Measurements from ENCODE around the gene MMP14.
A peak's percentile ranks its signal among the peaks of the same experiment; 100 is the strongest.

- TF ChIP-seq JUN (IDR thresholded peaks at IDR 0.05; ENCODE audit: low read depth, low read length) (no peak), MAX (IDR thresholded peaks at IDR 0.05) (peak; percentile 54), EZH2 (IDR thresholded peaks at IDR 0.05; ENCODE audit: low read depth, low read length, severe bottlenecking) (no peak), ATF2 (IDR thresholded peaks at IDR 0.05; ENCODE audit: low read length) (no peak), POLR2A (IDR thresholded peaks at IDR 0.05; ENCODE audit: control extremely low read depth in 1 of 2, low read depth in 2 of 2, low read length in 2 of 2) (peak in 1 of 2 experiments; percentile 81; a peak in 2 of 3 replicates), TAF1 (IDR thresholded peaks at IDR 0.05; ENCODE audit: low read depth, low read length) (peak; percentile 53; the same call in 1 of the 2 replicates), YY1 (IDR thresholded peaks at IDR 0.05; ENCODE audit: low read depth, low read length) (no peak), TAF7 (optimal IDR thresholded peaks at IDR 0.05; ENCODE audit: borderline replicate concordance, low read depth, low read length) (no peak), CEBPB (IDR thresholded peaks at IDR 0.05; ENCODE audit: low read depth, low read length) (no peak), TEAD4 (IDR thresholded peaks at IDR 0.05; ENCODE audit: low read depth, low read length) (no peak)
- TF ChIP-seq, protein P1, sequence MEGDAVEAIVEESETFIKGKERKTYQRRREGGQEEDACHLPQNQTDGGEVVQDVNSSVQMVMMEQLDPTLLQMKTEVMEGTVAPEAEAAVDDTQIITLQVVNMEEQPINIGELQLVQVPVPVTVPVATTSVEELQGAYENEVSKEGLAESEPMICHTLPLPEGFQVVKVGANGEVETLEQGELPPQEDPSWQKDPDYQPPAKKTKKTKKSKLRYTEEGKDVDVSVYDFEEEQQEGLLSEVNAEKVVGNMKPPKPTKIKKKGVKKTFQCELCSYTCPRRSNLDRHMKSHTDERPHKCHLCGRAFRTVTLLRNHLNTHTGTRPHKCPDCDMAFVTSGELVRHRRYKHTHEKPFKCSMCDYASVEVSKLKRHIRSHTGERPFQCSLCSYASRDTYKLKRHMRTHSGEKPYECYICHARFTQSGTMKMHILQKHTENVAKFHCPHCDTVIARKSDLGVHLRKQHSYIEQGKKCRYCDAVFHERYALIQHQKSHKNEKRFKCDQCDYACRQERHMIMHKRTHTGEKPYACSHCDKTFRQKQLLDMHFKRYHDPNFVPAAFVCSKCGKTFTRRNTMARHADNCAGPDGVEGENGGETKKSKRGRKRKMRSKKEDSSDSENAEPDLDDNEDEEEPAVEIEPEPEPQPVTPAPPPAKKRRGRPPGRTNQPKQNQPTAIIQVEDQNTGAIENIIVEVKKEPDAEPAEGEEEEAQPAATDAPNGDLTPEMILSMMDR (IDR thresholded peaks at IDR 0.05; ENCODE audit: control extremely low read depth in 1 of 3, insufficient read depth in 1 of 3, low read depth in 1 of 3, low read length in 3 of 3): no peak
Measured at GRCh38 chr14:22822016-22822570, 14.3 kb upstream of the MMP14 start.

Data from H1 (cell line).